OCI-LY1 (cell line): ENCODE results near the gene TJP1.

Source experiments
- EZH2 ChIP-seq: fragments of 200-600 bp; sonication (generic), shearing (Covaris generic); IDR thresholded peaks from 2 replicates; pipeline ENCODE4 v1.8.0; 2017; ENCODE audit warnings: borderline replicate concordance, mixed run types, mild to moderate bottlenecking, antibody characterized with exemption, low read length, moderate library complexity, mixed read lengths
- TF ChIP-seq, protein P1 (sequence below): fragments of 200-600 bp; sonication (generic), shearing (Covaris generic); IDR thresholded peaks from 2 replicates; pipeline ENCODE4 v1.5.1; 2017; ENCODE audit warnings: mild to moderate bottlenecking, antibody characterized with exemption, low read length, moderate library complexity, mixed read lengths

DNA sequence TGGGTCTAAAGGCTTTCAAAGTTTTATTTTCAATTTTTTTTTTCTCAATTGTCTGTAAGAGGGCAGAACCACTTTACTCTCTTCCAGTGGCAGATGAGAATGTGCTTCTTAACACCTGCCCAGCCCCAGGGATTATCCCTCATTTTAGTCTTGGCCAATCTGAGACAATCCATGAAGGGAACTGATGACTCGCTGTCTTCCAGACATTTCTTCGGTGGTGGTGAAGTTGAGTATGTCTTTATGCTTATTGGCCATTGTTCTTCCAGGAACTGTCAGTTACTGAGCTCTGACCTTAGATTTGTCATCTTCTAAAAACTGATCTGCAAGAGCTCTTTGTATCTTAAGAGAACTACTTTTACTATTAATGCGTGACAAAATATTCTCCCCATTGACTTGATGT, 139.5 kb downstream of the TJP1 start:
- TF ChIP-seq, protein P1, sequence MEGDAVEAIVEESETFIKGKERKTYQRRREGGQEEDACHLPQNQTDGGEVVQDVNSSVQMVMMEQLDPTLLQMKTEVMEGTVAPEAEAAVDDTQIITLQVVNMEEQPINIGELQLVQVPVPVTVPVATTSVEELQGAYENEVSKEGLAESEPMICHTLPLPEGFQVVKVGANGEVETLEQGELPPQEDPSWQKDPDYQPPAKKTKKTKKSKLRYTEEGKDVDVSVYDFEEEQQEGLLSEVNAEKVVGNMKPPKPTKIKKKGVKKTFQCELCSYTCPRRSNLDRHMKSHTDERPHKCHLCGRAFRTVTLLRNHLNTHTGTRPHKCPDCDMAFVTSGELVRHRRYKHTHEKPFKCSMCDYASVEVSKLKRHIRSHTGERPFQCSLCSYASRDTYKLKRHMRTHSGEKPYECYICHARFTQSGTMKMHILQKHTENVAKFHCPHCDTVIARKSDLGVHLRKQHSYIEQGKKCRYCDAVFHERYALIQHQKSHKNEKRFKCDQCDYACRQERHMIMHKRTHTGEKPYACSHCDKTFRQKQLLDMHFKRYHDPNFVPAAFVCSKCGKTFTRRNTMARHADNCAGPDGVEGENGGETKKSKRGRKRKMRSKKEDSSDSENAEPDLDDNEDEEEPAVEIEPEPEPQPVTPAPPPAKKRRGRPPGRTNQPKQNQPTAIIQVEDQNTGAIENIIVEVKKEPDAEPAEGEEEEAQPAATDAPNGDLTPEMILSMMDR: no peak
- no peak for TF ChIP-seq EZH2
